Stomach (tissue), 9 donors: ENCODE results near the gene PDGFD. TPM values are rescaled to one million over a fixed set of nuclear protein-coding genes. Genes with fewer than 3 reads are reported as not detected.

Source experiments
- DNase-seq, 2 donors: peaks; one replicate each; pipeline versions ENCODE4 v3.0.0 to v3.0.0-alpha.2; 2013 to 2019
- H3K27ac ChIP-seq, 5 donors: fragments of 200-600 bp in 4 of 5; sonication (generic) in 4 of 5; one replicate each; pipeline ENCODE4 v1.5.1; 2013 to 2019; ENCODE audit warnings: mild to moderate bottlenecking in 1 of 5, moderate library complexity in 1 of 5
- H3K27me3 ChIP-seq, 3 donors: fragments of 200-600 bp; sonication (generic); one replicate each; pipeline ENCODE4 v1.5.1; 2017 to 2019; ENCODE audit warnings: mixed run types in 1 of 3
- H3K36me3 ChIP-seq, 4 donors: fragments of 200-600 bp; sonication (generic); 1 replicate in 3 of 4; 2 replicates in 1 of 4; pipeline ENCODE4 v1.5.1; 2016 to 2019
- H3K4me1 ChIP-seq, 4 donors: fragments of 200-600 bp; sonication (generic); one replicate each; pipeline ENCODE4 v1.5.1; 2016 to 2019
- H3K4me3 ChIP-seq, 4 donors: fragments of 200-600 bp; sonication (generic) in 3 of 4; one replicate each; pipeline ENCODE4 v1.5.1; 2016 to 2019; ENCODE audit warnings: mild to moderate bottlenecking in 1 of 4
- H3K9me3 ChIP-seq, 4 donors: fragments of 200-600 bp; sonication (generic); one replicate each; pipeline ENCODE4 v1.5.1; 2016 to 2019
- CTCF ChIP-seq, 7 experiments: fragments of 450-650 bp in 4 of 7; fragments of 200-600 bp in 3 of 7; sonication (generic) in 3 of 7; IDR thresholded peaks; one replicate each; pipeline ENCODE4 v1.5.1; 2016 to 2019; ENCODE audit warnings: antibody characterized with exemption in 7 of 7, control low read depth in 2 of 7, mild to moderate bottlenecking in 1 of 7
- EP300 ChIP-seq: sonication (generic); formaldehyde crosslinking; IDR thresholded peaks from one replicate; pipeline ENCODE4 v1.6.1; 2017; ENCODE audit warnings: antibody characterized with exemption
- POLR2A ChIP-seq, 4 donors: fragments of 450-650 bp; IDR thresholded peaks; one replicate each; pipeline ENCODE4 v1.6.1; 2016; ENCODE audit warnings: antibody characterized with exemption in 4 of 4, control low read depth in 2 of 4, mild to moderate bottlenecking in 1 of 4, moderate library complexity in 1 of 4
- POLR2AphosphoS5 ChIP-seq, 3 donors: sonication (generic); formaldehyde crosslinking; IDR thresholded peaks; one replicate each; pipeline ENCODE4 v1.6.1; 2016; ENCODE audit warnings: antibody characterized with exemption in 3 of 3
- WGBS, 5 donors: extraction: QIAGEN DNeasy Blood & Tissue Kit in 3 of 5; methylation state at CpG; one replicate each; pipeline versions ENCODE4 v1.1.5 to v1.1.7; 2013 to 2018; 5-methylcytosine and 5-hydroxymethylcytosine counted together
- intact Hi-C: fragments of 100-400 bp; cut with DNase I; formaldehyde crosslinking; loops from one replicate; pipeline ENCODE4 v1.15.1; 2023; ENCODE audit warnings: low total_unique reads
- polyA plus RNA-seq, 3 donors: library from polyadenylated mRNA; stranded (reverse); fragments of 200-250 nt; gene quantifications; one replicate each; pipeline ENCODE4 v1.2.3, GENCODE V29; 2013
- total RNA-seq, 5 donors: library from RNA; depleted of rRNA; stranded (reverse); fragments of >200 nt; gene quantifications; one replicate each; pipeline versions ENCODE4 v1.1.0 to v1.2.3, GENCODE V29; 2014 to 2016
- donor health status: healthy with polysubstance abuse.
- donor health status: Bipolar disorder and iron deficiency.
- donor health status: healthy.

The PDGFD gene
- total and polyA plus RNA-seq, 8 donors: 2.4 to 41.5 (median 9.0) TPM; not detected in 1

GRCh38 chr11:104043142-104043541 is 120.8 kb downstream of the PDGFD start:
- DNase-seq: peak in 1 of 2 donors; percentile 12
- intact Hi-C loops: no loop called here
- Histone ChIP-seq H3K9me3 (no peaks in the 10 kb centered on the region), H3K4me3 (no peak overlapping the region), H3K4me1 (peaks cover 0 to 7% (median 3%) of the 10 kb centered on the region in 4 donors), H3K27me3 (no peaks in the 10 kb centered on the region), H3K36me3 (no peaks in the 10 kb centered on the region), H3K27ac (no peak overlapping the region)
- peak in 1 of 3 donors; percentile 21 for TF ChIP-seq POLR2AphosphoS5 (IDR thresholded peaks at IDR 0.05)
- TF ChIP-seq EP300: no peak
- 42 to 63% (median 46%) methylated on average over 4 of the region's 4 CpGs for WGBS, 5 donors

GRCh38 chr11:104041792-104042191 is 122.2 kb downstream of the PDGFD start:
- no peak for DNase-seq
- Histone ChIP-seq H3K36me3 (no peaks in the 10 kb centered on the region), H3K27ac (no peak overlapping the region), H3K9me3 (peaks cover 0 to 3% (median 0%) of the 10 kb centered on the region in 4 donors), H3K27me3 (no peaks in the 10 kb centered on the region), H3K4me1 (peaks cover 0 to 7% (median 3%) of the 10 kb centered on the region in 4 donors), H3K4me3 (no peak overlapping the region)
- TF ChIP-seq CTCF (IDR thresholded peaks at IDR 0.05) (no peak), POLR2A (IDR thresholded peaks at IDR 0.05) (no peak), POLR2AphosphoS5 (IDR thresholded peaks at IDR 0.05) (no peak), EP300 (no peak)
- WGBS, 5 donors: 77 to 90% (median 86%) methylated on average over 2 of the region's 2 CpGs
- intact Hi-C loops: no loop called here

DNA sequence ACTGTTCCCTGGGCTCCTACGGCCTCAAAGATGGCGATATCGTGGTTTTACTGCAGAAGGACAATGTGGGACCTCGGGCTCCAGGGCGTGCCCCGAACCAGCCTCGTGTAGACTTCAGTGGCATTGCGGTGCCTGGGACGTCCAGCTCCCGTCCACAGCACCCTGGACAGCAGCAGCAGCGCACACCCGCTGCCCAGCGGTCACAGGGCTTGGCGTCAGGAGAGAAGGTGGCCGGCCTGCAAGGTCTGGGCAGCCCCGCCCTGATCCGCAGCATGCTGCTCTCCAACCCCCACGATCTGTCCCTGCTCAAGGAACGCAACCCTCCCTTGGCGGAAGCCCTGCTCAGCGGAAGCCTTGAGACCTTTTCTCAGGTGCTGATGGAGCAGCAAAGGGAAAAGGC is 127.0 kb downstream of the PDGFD start:
- intact Hi-C loops: no loop called here
- WGBS, 5 donors: 93 to 98% (median 98%) methylated on average over 14 to 21 of the region's 21 CpGs
- no peak for DNase-seq
- H3K4me3 ChIP-seq: no peak overlapping the region
- H3K4me1 ChIP-seq: no peaks in the 10 kb centered on the region
- peaks cover 0 to 7% (median 0%) of the 10 kb centered on the region in 4 donors for H3K9me3 ChIP-seq
- TF ChIP-seq POLR2A (IDR thresholded peaks at IDR 0.05) (no peak), CTCF (IDR thresholded peaks at IDR 0.05) (no peak), EP300 (no peak), POLR2AphosphoS5 (IDR thresholded peaks at IDR 0.05) (no peak)
- no peak overlapping the region for H3K27ac ChIP-seq
- H3K36me3 ChIP-seq: no peaks in the 10 kb centered on the region
- H3K27me3 ChIP-seq: no peaks in the 10 kb centered on the region

GRCh38 chr11:104036588-104036987 is 127.4 kb downstream of the PDGFD start, which contains the start of gene DDI1:
DDI1 (plus strand) TSS chr11:104036640; CDS start chr11:104036823, 183 bp downstream.
- intact Hi-C loops: no loop called here
- no peaks in the 10 kb centered on the region for H3K4me1 ChIP-seq
- WGBS, 5 donors: 95 to 99% (median 98%) methylated on average over 22 to 26 of the region's 26 CpGs
- DNase-seq: no peak
- no peaks in the 10 kb centered on the region for H3K27me3 ChIP-seq
- no peak within 1 kb of the TSS for H3K27ac ChIP-seq
- no peaks in the 10 kb centered on the region for H3K36me3 ChIP-seq
- H3K4me3 ChIP-seq: no peak within 1 kb of the TSS
- H3K9me3 ChIP-seq: peaks cover 0 to 7% (median 0%) of the 10 kb centered on the region in 4 donors
- no peak for TF ChIP-seq POLR2A (IDR thresholded peaks at IDR 0.05)
- no peak for TF ChIP-seq CTCF (IDR thresholded peaks at IDR 0.05)
- TF ChIP-seq EP300: no peak
- TF ChIP-seq POLR2AphosphoS5 (IDR thresholded peaks at IDR 0.05): no peak

DNA sequence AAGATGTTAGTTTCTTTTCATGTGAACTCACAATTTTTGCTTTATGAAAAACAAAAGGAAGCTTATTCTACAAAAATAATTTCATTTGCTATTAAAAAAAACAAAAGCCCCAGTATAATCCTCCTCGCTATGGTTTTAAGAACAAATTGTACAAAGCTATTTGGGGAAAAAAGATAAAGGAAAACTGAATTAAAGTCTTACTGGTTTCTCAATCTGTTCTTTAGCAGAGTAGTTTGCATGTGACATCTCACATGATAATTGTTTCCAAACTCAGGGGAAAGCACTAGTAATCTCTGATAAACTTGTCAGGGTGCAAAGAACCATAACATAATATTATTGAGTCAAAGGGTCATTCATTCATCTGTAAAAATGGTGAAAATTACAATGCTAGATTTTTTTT is 130.4 kb downstream of the PDGFD start:
- Histone ChIP-seq H3K27me3 (no peaks in the 10 kb centered on the region), H3K36me3 (no peaks in the 10 kb centered on the region), H3K4me3 (no peak overlapping the region), H3K27ac (no peak overlapping the region), H3K9me3 (peaks cover 0 to 7% (median 0%) of the 10 kb centered on the region in 4 donors), H3K4me1 (peaks cover 0 to 2% (median 0%) of the 10 kb centered on the region in 4 donors)
- TF ChIP-seq CTCF (IDR thresholded peaks at IDR 0.05) (no peak), EP300 (no peak), POLR2A (IDR thresholded peaks at IDR 0.05) (no peak), POLR2AphosphoS5 (IDR thresholded peaks at IDR 0.05) (no peak)
- WGBS, 5 donors: 73 to 94% (median 89%) methylated on average over 1 of the region's 1 CpG
- no peak for DNase-seq
- intact Hi-C loops: no loop called here
